ENCODE measurements around the gene LCN15.

- TF ChIP-seq ZFX (CRISPR knock-in tag; IDR thresholded peaks at IDR 0.05; ENCODE audit: low read depth): no peak
- TF ChIP-seq, protein P1, sequence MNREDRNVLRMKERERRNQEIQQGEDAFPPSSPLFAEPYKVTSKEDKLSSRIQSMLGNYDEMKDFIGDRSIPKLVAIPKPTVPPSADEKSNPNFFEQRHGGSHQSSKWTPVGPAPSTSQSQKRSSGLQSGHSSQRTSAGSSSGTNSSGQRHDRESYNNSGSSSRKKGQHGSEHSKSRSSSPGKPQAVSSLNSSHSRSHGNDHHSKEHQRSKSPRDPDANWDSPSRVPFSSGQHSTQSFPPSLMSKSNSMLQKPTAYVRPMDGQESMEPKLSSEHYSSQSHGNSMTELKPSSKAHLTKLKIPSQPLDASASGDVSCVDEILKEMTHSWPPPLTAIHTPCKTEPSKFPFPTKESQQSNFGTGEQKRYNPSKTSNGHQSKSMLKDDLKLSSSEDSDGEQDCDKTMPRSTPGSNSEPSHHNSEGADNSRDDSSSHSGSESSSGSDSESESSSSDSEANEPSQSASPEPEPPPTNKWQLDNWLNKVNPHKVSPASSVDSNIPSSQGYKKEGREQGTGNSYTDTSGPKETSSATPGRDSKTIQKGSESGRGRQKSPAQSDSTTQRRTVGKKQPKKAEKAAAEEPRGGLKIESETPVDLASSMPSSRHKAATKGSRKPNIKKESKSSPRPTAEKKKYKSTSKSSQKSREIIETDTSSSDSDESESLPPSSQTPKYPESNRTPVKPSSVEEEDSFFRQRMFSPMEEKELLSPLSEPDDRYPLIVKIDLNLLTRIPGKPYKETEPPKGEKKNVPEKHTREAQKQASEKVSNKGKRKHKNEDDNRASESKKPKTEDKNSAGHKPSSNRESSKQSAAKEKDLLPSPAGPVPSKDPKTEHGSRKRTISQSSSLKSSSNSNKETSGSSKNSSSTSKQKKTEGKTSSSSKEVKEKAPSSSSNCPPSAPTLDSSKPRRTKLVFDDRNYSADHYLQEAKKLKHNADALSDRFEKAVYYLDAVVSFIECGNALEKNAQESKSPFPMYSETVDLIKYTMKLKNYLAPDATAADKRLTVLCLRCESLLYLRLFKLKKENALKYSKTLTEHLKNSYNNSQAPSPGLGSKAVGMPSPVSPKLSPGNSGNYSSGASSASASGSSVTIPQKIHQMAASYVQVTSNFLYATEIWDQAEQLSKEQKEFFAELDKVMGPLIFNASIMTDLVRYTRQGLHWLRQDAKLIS (CRISPR knock-in tag; IDR thresholded peaks at IDR 0.05): no peak
- no peak for TF ChIP-seq RAD21 (CRISPR knock-in tag; IDR thresholded peaks at IDR 0.05)
Measured at GRCh38 chr9:136803551-136804508, 39.5 kb upstream of the LCN15 start.
